Osteoblast (primary cell): ENCODE data around the gene NTRK2. TPM values are rescaled to one million over a fixed set of nuclear protein-coding genes. Genes with fewer than 3 reads are reported as not detected.
"Not testable (repeated sequence)": the region's sequence is repeated elsewhere in the genome, so short reads cannot be mapped to it uniquely, and the experiment has no call there.

Experiments
- DNase-seq: peaks from one replicate; pipeline ENCODE4 v3.0.0; 2011; ENCODE audit warnings: low spot score, mixed read lengths; ENCODE audit not compliant: insufficient read length; ENCODE audit errors: missing footprints
- H2AFZ ChIP-seq: 2 replicates; pipeline ENCODE4 v1.6.0; 2011; ENCODE audit warnings: mild to moderate bottlenecking, low read length
- H3K27ac ChIP-seq: 2 replicates; pipeline ENCODE4 v1.5.1; 2011; ENCODE audit warnings: mild to moderate bottlenecking, low read depth, low read length, moderate library complexity
- H3K27me3 ChIP-seq: 2 replicates; pipeline ENCODE4 v1.6.0; 2012; ENCODE audit warnings: mild to moderate bottlenecking, control low read depth, inconsistent platforms, low read length, moderate library complexity; ENCODE audit not compliant: insufficient read depth
- H3K36me3 ChIP-seq: 2 replicates; pipeline ENCODE4 v1.5.1; 2011; ENCODE audit warnings: mild to moderate bottlenecking, low read length, control low read depth, moderate library complexity; ENCODE audit not compliant: insufficient read depth
- H3K4me1 ChIP-seq: 2 replicates; pipeline ENCODE4 v1.5.1; 2011; ENCODE audit warnings: mild to moderate bottlenecking, low read length, control low read depth, moderate library complexity; ENCODE audit not compliant: insufficient read depth
- H3K4me2 ChIP-seq: 2 replicates; pipeline ENCODE4 v1.6.0; 2011; ENCODE audit warnings: mild to moderate bottlenecking, low read length; ENCODE audit not compliant: insufficient read depth
- H3K4me3 ChIP-seq: fragments of 200-600 bp; sonication (generic); 3 replicates; pipeline ENCODE4 v1.5.1; 2012; ENCODE audit warnings: mild to moderate bottlenecking, low read length, inconsistent platforms; ENCODE audit not compliant: insufficient read depth
- H3K79me2 ChIP-seq: 2 replicates; pipeline ENCODE4 v1.6.0; 2012; ENCODE audit warnings: mild to moderate bottlenecking, low read length, control low read depth, inconsistent platforms; ENCODE audit not compliant: insufficient read depth
- H3K9me3 ChIP-seq: 2 replicates; pipeline ENCODE4 v1.5.1; 2011; ENCODE audit warnings: low read depth, low read length, control low read depth
- H4K20me1 ChIP-seq: 2 replicates; pipeline ENCODE4 v1.6.0; 2012; ENCODE audit warnings: mild to moderate bottlenecking, low read length, control low read depth; ENCODE audit not compliant: insufficient read depth
- CTCF ChIP-seq: IDR thresholded peaks from 2 replicates; pipeline ENCODE4 v1.5.1; 2011; ENCODE audit warnings: mild to moderate bottlenecking, low read depth, low read length, moderate library complexity; ENCODE audit errors: extremely low read depth
- total RNA-seq: library from RNA; depleted of rRNA; stranded (reverse); fragments of >200 nt; gene quantifications from 2 replicates; pipeline ENCODE4 v1.2.3, GENCODE V29; 2012

The NTRK2 gene
- total RNA-seq, 1 donor: 3.3 TPM

- Histone ChIP-seq H3K4me2 (no peak overlapping the region), H3K27me3 (no peaks in the 10 kb centered on the region), H3K4me1 (no peaks in the 10 kb centered on the region), H3K27ac (no peak overlapping the region), H3K4me3 (no peak overlapping the region), H3K36me3 (no peaks in the 10 kb centered on the region), H2AFZ (no peak overlapping the region), H3K9me3 (peaks cover under 1% of the 10 kb centered on the region), H4K20me1 (no peaks in the 10 kb centered on the region), H3K79me2 (no peaks in the 10 kb centered on the region)
- no peak for TF ChIP-seq CTCF
- no peak for DNase-seq
These were observed 228.0 kb downstream of the NTRK2 start for GRCh38 chr9:84897362-84898094.

GRCh38 chr9:84898188-84898587 lies 228.7 kb downstream of the NTRK2 start:
- H3K27me3 ChIP-seq: no peaks in the 10 kb centered on the region
- no peak overlapping the region for H3K27ac ChIP-seq
- peaks cover 2% of the 10 kb centered on the region for H3K9me3 ChIP-seq
- no peaks in the 10 kb centered on the region for H4K20me1 ChIP-seq
- H3K36me3 ChIP-seq: no peaks in the 10 kb centered on the region
- TF ChIP-seq CTCF: no peak
- H3K4me2 ChIP-seq: no peak overlapping the region
- no peak for DNase-seq
- H2AFZ ChIP-seq: no peak overlapping the region
- H3K4me3 ChIP-seq: no peak overlapping the region
- no peaks in the 10 kb centered on the region for H3K4me1 ChIP-seq
- no peaks in the 10 kb centered on the region for H3K79me2 ChIP-seq

- DNase-seq, H3K79me2 ChIP-seq, H3K27me3 ChIP-seq: not testable (repeated sequence)
These were observed 229.1 kb downstream of the NTRK2 start for GRCh38 chr9:84898618-84899017.

GRCh38 chr9:84899326-84899725 lies 229.8 kb downstream of the NTRK2 start:
- H4K20me1 ChIP-seq: no peaks in the 10 kb centered on the region
- no peak overlapping the region for H3K27ac ChIP-seq

More at GRCh38 chr9:84898618-84899017, 229.1 kb downstream of the NTRK2 start:
- not testable (repeated sequence) for H3K9me3 ChIP-seq, H3K27ac ChIP-seq, H3K4me3 ChIP-seq, H3K4me1 ChIP-seq, H3K4me2 ChIP-seq, H3K36me3 ChIP-seq, H2AFZ ChIP-seq, H4K20me1 ChIP-seq

More at GRCh38 chr9:84899326-84899725, 229.8 kb downstream of the NTRK2 start:
- Histone ChIP-seq H2AFZ (no peak overlapping the region), H3K4me3 (no peak overlapping the region), H3K9me3 (peaks cover 2% of the 10 kb centered on the region), H3K27me3 (no peaks in the 10 kb centered on the region), H3K79me2 (no peaks in the 10 kb centered on the region), H3K4me2 (no peak overlapping the region), H3K4me1 (no peaks in the 10 kb centered on the region), H3K36me3 (no peaks in the 10 kb centered on the region)
- no peak for DNase-seq
- no peak for TF ChIP-seq CTCF
